Measurements from ENCODE around the gene ALS2CL.

The ALS2CL gene

GRCh38 chr3:46711305-46711704, 17.8 kb upstream of the ALS2CL start:
- H3K27ac ChIP-seq: no peak overlapping the region
- no peaks in the 10 kb centered on the region for H3K9me3 ChIP-seq
- no peak for TF ChIP-seq CTCF (IDR thresholded peaks at IDR 0.05)
- H3K4me3 ChIP-seq (ENCODE audit: low read depth in 1 of 2, low read length in 1 of 2): no peak overlapping the region
- H3K4me1 ChIP-seq (ENCODE audit: control insufficient read depth in 1 of 2, insufficient read depth in 1 of 2, low read depth in 1 of 2, low read length in 1 of 2): no peaks in the 10 kb centered on the region
- no peaks in the 10 kb centered on the region for H3K27me3 ChIP-seq
- H3K36me3 ChIP-seq: no peaks in the 10 kb centered on the region

- Histone ChIP-seq H3K9me3 (no peaks in the 10 kb centered on the region), H3K27ac (no peak overlapping the region), H3K4me3 (ENCODE audit: low read depth in 1 of 2, low read length in 1 of 2) (no peak overlapping the region), H3K4me1 (ENCODE audit: control insufficient read depth in 1 of 2, insufficient read depth in 1 of 2, low read depth in 1 of 2, low read length in 1 of 2) (no peaks in the 10 kb centered on the region), H3K36me3 (no peaks in the 10 kb centered on the region), H3K27me3 (no peaks in the 10 kb centered on the region)
- TF ChIP-seq CTCF (IDR thresholded peaks at IDR 0.05): no peak
These were observed 17.3 kb upstream of the ALS2CL start for GRCh38 chr3:46710671-46711295.

- H3K4me3 ChIP-seq (ENCODE audit: low read depth in 1 of 2, low read length in 1 of 2): no peak overlapping the region
- no peak overlapping the region for H3K27ac ChIP-seq
- H3K9me3 ChIP-seq: no peaks in the 10 kb centered on the region
- no peaks in the 10 kb centered on the region for H3K36me3 ChIP-seq
- no peaks in the 10 kb centered on the region for H3K4me1 ChIP-seq (ENCODE audit: control insufficient read depth in 1 of 2, insufficient read depth in 1 of 2, low read depth in 1 of 2, low read length in 1 of 2)
- TF ChIP-seq CTCF (IDR thresholded peaks at IDR 0.05): no peak
- H3K27me3 ChIP-seq: no peaks in the 10 kb centered on the region
These were observed 16.8 kb upstream of the ALS2CL start for GRCh38 chr3:46710229-46710628.

GRCh38 chr3:46709721-46710120, 16.2 kb upstream of the ALS2CL start:
- H3K4me3 ChIP-seq (ENCODE audit: low read depth in 1 of 2, low read length in 1 of 2): no peak overlapping the region
- no peaks in the 10 kb centered on the region for H3K36me3 ChIP-seq
- H3K27me3 ChIP-seq: no peaks in the 10 kb centered on the region
- no peak overlapping the region for H3K27ac ChIP-seq
- no peaks in the 10 kb centered on the region for H3K9me3 ChIP-seq
- no peaks in the 10 kb centered on the region for H3K4me1 ChIP-seq (ENCODE audit: control insufficient read depth in 1 of 2, insufficient read depth in 1 of 2, low read depth in 1 of 2, low read length in 1 of 2)
- TF ChIP-seq CTCF (IDR thresholded peaks at IDR 0.05): no peak

- Histone ChIP-seq H3K4me3 (ENCODE audit: low read depth in 1 of 2, low read length in 1 of 2) (no peak overlapping the region), H3K4me1 (ENCODE audit: control insufficient read depth in 1 of 2, insufficient read depth in 1 of 2, low read depth in 1 of 2, low read length in 1 of 2) (no peaks in the 10 kb centered on the region), H3K27ac (no peak overlapping the region), H3K9me3 (no peaks in the 10 kb centered on the region), H3K36me3 (no peaks in the 10 kb centered on the region), H3K27me3 (peaks cover under 1% of the 10 kb centered on the region)
- no peak for TF ChIP-seq CTCF (IDR thresholded peaks at IDR 0.05)
These were observed 15.7 kb upstream of the ALS2CL start for GRCh38 chr3:46709157-46709654.
